Measurements from ENCODE around the gene MAN2B2.

MAN2B2 gene

GRCh38 chr4:6606465-6607235 is 31.7 kb downstream of the MAN2B2 start:
- no peak overlapping the region for H3K4me3 ChIP-seq (replicated peaks; ENCODE audit: low read depth, low read length)
- no peak for DNase-seq (ENCODE audit: low read depth)
- TF ChIP-seq, protein P1, sequence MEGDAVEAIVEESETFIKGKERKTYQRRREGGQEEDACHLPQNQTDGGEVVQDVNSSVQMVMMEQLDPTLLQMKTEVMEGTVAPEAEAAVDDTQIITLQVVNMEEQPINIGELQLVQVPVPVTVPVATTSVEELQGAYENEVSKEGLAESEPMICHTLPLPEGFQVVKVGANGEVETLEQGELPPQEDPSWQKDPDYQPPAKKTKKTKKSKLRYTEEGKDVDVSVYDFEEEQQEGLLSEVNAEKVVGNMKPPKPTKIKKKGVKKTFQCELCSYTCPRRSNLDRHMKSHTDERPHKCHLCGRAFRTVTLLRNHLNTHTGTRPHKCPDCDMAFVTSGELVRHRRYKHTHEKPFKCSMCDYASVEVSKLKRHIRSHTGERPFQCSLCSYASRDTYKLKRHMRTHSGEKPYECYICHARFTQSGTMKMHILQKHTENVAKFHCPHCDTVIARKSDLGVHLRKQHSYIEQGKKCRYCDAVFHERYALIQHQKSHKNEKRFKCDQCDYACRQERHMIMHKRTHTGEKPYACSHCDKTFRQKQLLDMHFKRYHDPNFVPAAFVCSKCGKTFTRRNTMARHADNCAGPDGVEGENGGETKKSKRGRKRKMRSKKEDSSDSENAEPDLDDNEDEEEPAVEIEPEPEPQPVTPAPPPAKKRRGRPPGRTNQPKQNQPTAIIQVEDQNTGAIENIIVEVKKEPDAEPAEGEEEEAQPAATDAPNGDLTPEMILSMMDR (IDR thresholded peaks at IDR 0.05; ENCODE audit: low read length, missing control alignments), result no peak

DNA sequence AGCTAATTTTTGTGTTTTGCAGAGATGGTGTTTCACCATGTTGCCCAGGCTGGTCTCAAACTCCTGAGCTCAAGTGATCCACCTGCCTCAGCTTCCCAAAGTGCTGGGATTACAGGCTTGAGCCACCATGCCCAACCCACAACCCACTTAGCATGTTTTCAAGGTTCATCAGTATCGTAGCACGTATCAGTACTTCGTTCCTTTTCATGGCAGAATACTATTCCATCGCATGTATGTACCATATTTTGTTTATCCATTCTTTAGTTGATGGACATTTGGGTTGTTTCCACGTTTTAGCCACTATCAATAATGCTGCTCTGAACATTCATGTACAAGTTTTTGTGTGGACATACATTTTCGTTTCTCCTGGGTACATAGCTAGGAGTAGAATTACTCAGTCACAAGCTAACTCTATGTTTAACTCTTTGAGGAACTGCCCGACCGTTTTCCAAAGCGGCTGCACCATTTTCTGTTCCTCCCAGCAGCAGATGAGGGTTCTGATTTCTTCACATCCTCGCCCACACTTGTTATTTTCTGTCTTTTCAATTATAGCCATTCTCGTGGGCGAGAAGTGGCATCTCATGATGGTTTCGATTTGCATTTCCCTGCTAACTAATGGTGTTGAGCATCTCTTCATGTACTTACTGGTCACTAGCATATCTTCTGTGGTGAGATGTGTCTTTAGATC is 32.5 kb downstream of the MAN2B2 start:
- no peak for DNase-seq (ENCODE audit: low read depth)
- H3K4me3 ChIP-seq (replicated peaks; ENCODE audit: low read depth, low read length), result no peak overlapping the region
- TF ChIP-seq, protein P1 (IDR thresholded peaks at IDR 0.05; ENCODE audit: low read length, missing control alignments), result no peak

- no peak for DNase-seq (ENCODE audit: low read depth)
- no peak overlapping the region for H3K4me3 ChIP-seq (replicated peaks; ENCODE audit: low read depth, low read length)
- TF ChIP-seq, protein P1 (IDR thresholded peaks at IDR 0.05; ENCODE audit: low read length, missing control alignments), result no peak
Measured at GRCh38 chr4:6608758-6609414, 33.9 kb downstream of the MAN2B2 start.

DNA sequence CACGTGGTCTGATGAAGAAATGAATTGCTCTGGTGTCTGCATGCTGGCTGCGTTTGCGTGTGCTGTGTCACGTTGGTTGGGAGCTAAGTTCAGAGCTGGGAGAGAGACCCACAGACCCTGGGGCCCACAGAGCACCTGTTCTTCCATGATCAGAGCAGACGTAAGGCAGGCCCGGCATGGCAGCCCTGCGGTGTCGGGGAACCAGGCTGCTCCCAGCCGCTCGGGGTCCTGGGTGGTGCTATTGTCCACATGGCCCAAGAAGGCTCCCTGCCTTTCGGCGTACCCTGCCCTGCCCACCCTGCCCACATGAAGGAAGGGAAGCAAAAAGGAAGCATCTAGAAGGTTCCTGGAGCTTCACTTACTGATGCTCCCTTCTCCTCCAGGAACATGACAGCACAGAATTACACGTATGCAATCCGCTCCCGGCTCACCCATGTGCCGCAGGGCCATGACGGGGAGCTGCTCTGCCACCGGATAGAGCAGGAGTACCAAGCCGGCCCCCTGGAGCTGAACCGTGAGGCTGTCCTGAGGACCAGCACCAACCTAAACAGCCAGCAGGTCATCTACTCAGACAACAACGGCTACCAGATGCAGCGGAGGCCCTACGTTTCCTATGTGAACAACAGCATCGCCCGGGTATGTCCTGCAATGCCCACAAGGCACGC is 34.6 kb downstream of the MAN2B2 start:
- no peak for DNase-seq (ENCODE audit: low read depth)
- TF ChIP-seq, protein P1 (IDR thresholded peaks at IDR 0.05; ENCODE audit: low read length, missing control alignments), result no peak
- no peak overlapping the region for H3K4me3 ChIP-seq (replicated peaks; ENCODE audit: low read depth, low read length)

GRCh38 chr4:6610856-6611430 is 36.0 kb downstream of the MAN2B2 start:
- H3K4me3 ChIP-seq (replicated peaks; ENCODE audit: low read depth, low read length), result no peak overlapping the region
- TF ChIP-seq, protein P1 (IDR thresholded peaks at IDR 0.05; ENCODE audit: low read length, missing control alignments), result no peak
- DNase-seq (ENCODE audit: low read depth), result no peak

DNA sequence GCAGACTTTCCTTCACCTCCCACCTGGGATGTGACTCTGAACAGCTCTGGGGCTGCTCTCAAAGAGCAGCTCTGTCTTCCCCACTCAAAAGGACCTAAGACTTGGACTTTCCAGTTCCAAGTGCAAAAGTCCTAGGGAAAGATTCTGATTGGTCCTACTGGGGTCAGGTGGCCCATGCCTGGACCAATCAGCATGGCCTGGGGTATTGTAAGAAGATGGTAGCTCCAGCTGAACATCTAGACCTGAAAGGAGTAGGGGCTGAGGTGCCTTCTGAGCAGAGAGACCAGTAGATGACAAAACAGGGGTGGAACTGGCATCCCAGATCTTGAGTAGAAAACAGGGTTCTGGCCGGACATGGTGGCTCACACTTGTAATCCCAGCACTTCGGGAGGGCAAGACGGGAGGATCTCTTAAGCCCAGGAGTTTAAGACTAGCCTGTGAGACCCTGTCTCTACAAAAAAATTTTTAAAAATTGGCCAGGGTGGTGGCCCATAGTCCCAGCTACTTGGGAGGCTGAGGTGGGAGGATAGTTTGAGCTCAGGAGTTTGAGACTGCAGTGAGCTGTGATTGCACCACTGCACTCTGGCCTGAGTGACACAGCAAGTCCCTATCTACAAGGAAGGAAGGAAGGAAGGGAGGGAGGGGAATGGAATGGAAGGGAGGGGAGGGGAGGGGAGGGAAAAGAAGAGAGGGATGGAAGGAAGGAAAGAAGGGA is 38.1 kb downstream of the MAN2B2 start:
- no peak for DNase-seq (ENCODE audit: low read depth)
- TF ChIP-seq, protein P1 (IDR thresholded peaks at IDR 0.05; ENCODE audit: low read length, missing control alignments), result no peak
- no peak overlapping the region for H3K4me3 ChIP-seq (replicated peaks; ENCODE audit: low read depth, low read length)

Measured in fibroblast of pulmonary artery (primary cell).